Measurements from ENCODE around the gene S100A7A.

- no peak for TF ChIP-seq CTCF (IDR thresholded peaks at IDR 0.05; ENCODE audit: low read depth, low read length, poor library complexity, severe bottlenecking)
- TF ChIP-seq EZH2phosphoT487 (IDR thresholded peaks at IDR 0.05; ENCODE audit: borderline replicate concordance, low read length): no peak
Measured at GRCh38 chr1:153374071-153374470, 42.2 kb upstream of the S100A7A start.
